Body of pancreas (tissue), 4 donors: ENCODE results near the gene RNLS. TPM values are rescaled to one million over a fixed set of nuclear protein-coding genes. Genes with fewer than 3 reads are reported as not detected.

Experiments used
- ATAC-seq: fragments of 150-250 bp; one replicate; pipeline ENCODE4 v1.9.1; 2016
- DNase-seq, 4 donors: peaks; one replicate each; pipeline ENCODE4 v3.0.0-alpha.2; 2019
- H3K27ac ChIP-seq, 4 donors: fragments of 200-600 bp; sonication (generic); 1 replicate in 3 of 4; 2 replicates in 1 of 4; pipeline versions ENCODE4 v1.5.1 to v1.6.1; 2016 to 2019; ENCODE audit warnings: mild to moderate bottlenecking in 1 of 4, mixed read lengths in 1 of 4, moderate library complexity in 1 of 4
- H3K27me3 ChIP-seq, 2 donors: fragments of 200-600 bp; sonication (generic); one replicate each; pipeline ENCODE4 v1.6.0; 2016; ENCODE audit warnings: mild to moderate bottlenecking in 1 of 2
- H3K36me3 ChIP-seq, 2 donors: fragments of 200-600 bp; sonication (generic); replicated peaks in 1 of 2; 2 replicates each; pipeline ENCODE4 v1.5.1; 2016; ENCODE audit warnings: low read depth in 2 of 2; ENCODE audit not compliant: insufficient read depth in 1 of 2
- H3K4me1 ChIP-seq: fragments of 200-600 bp; sonication (generic); one replicate; pipeline ENCODE4 v1.6.0; 2016
- H3K4me3 ChIP-seq, 2 donors: fragments of 200-600 bp; sonication (generic); 1 replicate in 1 of 2; 2 replicates in 1 of 2; pipeline ENCODE4 v1.5.1; 2016 to 2019
- H3K9me3 ChIP-seq, 3 donors: fragments of 200-600 bp; sonication (generic); 1 replicate in 2 of 3; 2 replicates in 1 of 3; pipeline ENCODE4 v1.5.1; 2016
- POLR2A ChIP-seq, 3 donors: fragments of 450-650 bp; IDR thresholded peaks; one replicate each; pipeline ENCODE4 v1.6.1; 2016; ENCODE audit warnings: antibody characterized with exemption in 3 of 3, mild to moderate bottlenecking in 2 of 3
- WGBS, 2 donors: methylation state at CpG; one replicate each; pipeline ENCODE4 v1.1.5; 2017; 5-methylcytosine and 5-hydroxymethylcytosine counted together
- intact Hi-C: fragments of 100-400 bp; cut with DNase I; formaldehyde crosslinking; loops from one replicate; pipeline ENCODE4 v1.15.1; 2023
- total RNA-seq, 2 donors: library from RNA; depleted of rRNA; stranded (reverse); fragments of >200 nt; gene quantifications; one replicate each; pipeline ENCODE4 v1.1.0, GENCODE V29; 2016
- TF ChIP-seq, protein P1 (sequence below), 7 experiments: fragments of 450-650 bp in 4 of 7; fragments of 200-600 bp in 3 of 7; sonication (generic) in 3 of 7; IDR thresholded peaks; one replicate each; pipeline ENCODE4 v1.5.1; 2016 to 2019; ENCODE audit warnings: antibody characterized with exemption in 7 of 7

Gene RNLS
- total RNA-seq, 2 donors from 2014 or later, result 7.9 to 26.5 TPM

DNA sequence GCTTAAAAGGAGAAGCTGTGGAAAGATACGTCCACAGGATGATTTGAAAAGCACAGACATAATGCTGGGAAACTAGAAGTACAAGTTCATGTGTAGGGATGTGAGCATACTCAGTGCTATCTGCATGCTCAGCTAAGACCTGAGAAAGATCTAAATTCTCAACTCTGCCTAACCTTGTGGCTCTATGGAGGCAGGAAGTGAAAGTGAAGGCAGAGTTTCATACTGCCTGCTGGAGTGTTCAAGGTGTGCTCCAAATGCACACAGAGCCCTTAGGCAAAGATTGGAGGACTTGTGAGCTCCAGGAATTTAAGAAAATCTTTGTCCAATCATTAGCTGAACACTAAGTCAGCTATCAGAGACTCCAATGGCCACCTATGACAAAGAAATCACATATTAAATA, 190.9 kb downstream of the RNLS start:
- no peak for DNase-seq
- Histone ChIP-seq H3K4me1 (peaks cover 24% of the 10 kb centered on the region), H3K9me3 (peaks cover 0 to 5% (median 0%) of the 10 kb centered on the region in 3 donors), H3K27ac (no peak overlapping the region), H3K4me3 (no peak overlapping the region), H3K36me3 (no peaks in the 10 kb centered on the region), H3K27me3 (no peaks in the 10 kb centered on the region)
- intact Hi-C loops, result no loop called here
- ATAC-seq, result no peak
- WGBS, 2 donors, result 76 to 93% methylated on average over 1 of the region's 1 CpG
- no peak for TF ChIP-seq POLR2A (IDR thresholded peaks at IDR 0.05)
- TF ChIP-seq, protein P1, sequence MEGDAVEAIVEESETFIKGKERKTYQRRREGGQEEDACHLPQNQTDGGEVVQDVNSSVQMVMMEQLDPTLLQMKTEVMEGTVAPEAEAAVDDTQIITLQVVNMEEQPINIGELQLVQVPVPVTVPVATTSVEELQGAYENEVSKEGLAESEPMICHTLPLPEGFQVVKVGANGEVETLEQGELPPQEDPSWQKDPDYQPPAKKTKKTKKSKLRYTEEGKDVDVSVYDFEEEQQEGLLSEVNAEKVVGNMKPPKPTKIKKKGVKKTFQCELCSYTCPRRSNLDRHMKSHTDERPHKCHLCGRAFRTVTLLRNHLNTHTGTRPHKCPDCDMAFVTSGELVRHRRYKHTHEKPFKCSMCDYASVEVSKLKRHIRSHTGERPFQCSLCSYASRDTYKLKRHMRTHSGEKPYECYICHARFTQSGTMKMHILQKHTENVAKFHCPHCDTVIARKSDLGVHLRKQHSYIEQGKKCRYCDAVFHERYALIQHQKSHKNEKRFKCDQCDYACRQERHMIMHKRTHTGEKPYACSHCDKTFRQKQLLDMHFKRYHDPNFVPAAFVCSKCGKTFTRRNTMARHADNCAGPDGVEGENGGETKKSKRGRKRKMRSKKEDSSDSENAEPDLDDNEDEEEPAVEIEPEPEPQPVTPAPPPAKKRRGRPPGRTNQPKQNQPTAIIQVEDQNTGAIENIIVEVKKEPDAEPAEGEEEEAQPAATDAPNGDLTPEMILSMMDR (IDR thresholded peaks at IDR 0.05), result no peak

DNA sequence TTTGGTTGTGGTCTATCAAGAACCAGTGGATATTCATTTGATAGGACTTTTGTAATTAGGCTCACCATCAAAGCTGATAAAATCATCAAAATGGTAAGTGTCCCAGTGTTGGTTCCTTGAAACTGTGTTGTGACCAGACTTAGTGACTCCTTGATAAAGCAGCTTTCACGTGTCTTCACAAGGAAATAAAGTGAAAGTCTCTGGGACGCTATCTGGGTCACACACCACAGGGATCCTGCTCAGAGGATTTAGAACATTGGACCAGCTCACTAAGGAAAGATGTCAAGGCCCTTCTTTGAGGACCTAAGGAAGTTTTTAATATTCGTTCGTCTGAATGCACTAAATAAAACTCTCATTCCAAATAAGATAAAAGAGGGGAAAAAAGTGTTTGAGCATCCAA, 193.1 kb downstream of the RNLS start:
- intact Hi-C loops, result no loop called here
- no peak for DNase-seq
- no peaks in the 10 kb centered on the region for H3K9me3 ChIP-seq
- no peaks in the 10 kb centered on the region for H3K36me3 ChIP-seq
- no peak overlapping the region for H3K27ac ChIP-seq
- 73 to 89% methylated on average over 4 of the region's 4 CpGs for WGBS, 2 donors
- peaks cover 46% of the 10 kb centered on the region for H3K4me1 ChIP-seq
- ATAC-seq, result no peak
- TF ChIP-seq, protein P1 (IDR thresholded peaks at IDR 0.05), result no peak
- no peak for TF ChIP-seq POLR2A (IDR thresholded peaks at IDR 0.05)
- no peak overlapping the region for H3K4me3 ChIP-seq
- H3K27me3 ChIP-seq, result no peaks in the 10 kb centered on the region

DNA sequence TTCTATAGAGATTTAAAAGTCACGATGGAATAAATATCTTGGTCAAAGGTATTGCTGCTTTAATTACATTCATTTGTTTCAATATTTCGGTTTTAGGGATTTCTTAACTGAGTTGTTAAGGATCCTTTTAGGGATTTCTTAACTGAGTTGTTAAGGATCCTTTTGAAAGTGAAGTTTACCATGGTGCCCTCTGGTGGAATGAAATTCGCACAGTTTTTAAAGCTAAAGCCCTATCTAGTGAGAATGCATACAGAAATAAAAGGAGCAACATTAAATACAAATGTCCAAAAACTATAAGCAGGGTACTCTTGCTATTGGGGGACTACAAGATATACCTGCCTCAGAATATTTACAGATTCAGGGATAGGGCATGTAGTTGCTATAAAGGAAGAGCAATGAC, 193.7 kb downstream of the RNLS start:
- peak; percentile 39 to 68 (median 46) for DNase-seq

DNA sequence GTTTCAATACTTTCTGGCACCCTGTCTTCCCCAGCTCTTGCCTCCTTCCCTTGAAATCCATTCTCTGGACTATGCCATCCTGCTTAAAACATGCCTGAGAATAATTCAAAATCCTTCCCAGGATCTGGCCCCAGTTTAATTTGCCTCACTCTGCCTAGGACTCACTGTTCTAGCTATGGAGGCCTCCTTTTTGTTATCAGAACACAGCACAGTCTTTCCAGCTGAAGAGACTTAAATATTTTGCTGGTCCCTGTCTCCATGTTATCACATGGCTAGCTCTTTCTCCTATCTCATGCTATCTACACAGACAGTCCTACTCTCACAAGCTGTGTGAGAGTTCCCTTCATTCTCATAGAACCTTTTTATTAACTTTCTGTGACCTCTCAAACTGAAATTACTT, 194.8 kb downstream of the RNLS start:
- TF ChIP-seq POLR2A (IDR thresholded peaks at IDR 0.05), result no peak
- TF ChIP-seq, protein P1 (IDR thresholded peaks at IDR 0.05), result no peak
- DNase-seq, result no peak
- Histone ChIP-seq H3K9me3 (no peaks in the 10 kb centered on the region), H3K36me3 (no peaks in the 10 kb centered on the region), H3K4me1 (peaks cover 56% of the 10 kb centered on the region), H3K27me3 (no peaks in the 10 kb centered on the region), H3K4me3 (no peak overlapping the region), H3K27ac (peak overlapping the region in 3 of 4 donors; percentile 74 to 89 (median 77))
- ATAC-seq, result no peak
- intact Hi-C loops, result loop anchor here (10.0 kb wide), 1 partner anchor 534 kb away; no protein-coding TSS in a partner anchor

More for the DNA sequence above, 193.7 kb downstream of the RNLS start:
- intact Hi-C loops, result loop anchor here (10.0 kb wide), 1 partner anchor 535 kb away; no protein-coding TSS in a partner anchor
- TF ChIP-seq, protein P1 (IDR thresholded peaks at IDR 0.05), result peak; percentile 35 to 76 (median 57)
- no peak for TF ChIP-seq POLR2A (IDR thresholded peaks at IDR 0.05)
- no peak overlapping the region for H3K27ac ChIP-seq
- no peaks in the 10 kb centered on the region for H3K36me3 ChIP-seq
- no peaks in the 10 kb centered on the region for H3K9me3 ChIP-seq
- no peak for ATAC-seq
- peaks cover 50% of the 10 kb centered on the region for H3K4me1 ChIP-seq
- WGBS, 2 donors, result 2 to 5% methylated on average over 3 of the region's 3 CpGs
- no peaks in the 10 kb centered on the region for H3K27me3 ChIP-seq
- no peak overlapping the region for H3K4me3 ChIP-seq
